Ishikawa (cell line): Measurements from ENCODE around the gene TCF4.

Experiments
- CEBPB ChIP-seq: IDR thresholded peaks from 2 replicates; pipeline ENCODE4 v1.6.1; 2012
- CREB1 ChIP-seq: IDR thresholded peaks from 2 replicates; pipeline ENCODE4 v1.6.1; 2012; ENCODE audit warnings: low read depth
- EGR1 ChIP-seq: IDR thresholded peaks from 2 replicates; pipeline ENCODE4 v1.6.1; 2012
- EP300 ChIP-seq: IDR thresholded peaks from 2 replicates; pipeline ENCODE4 v1.6.1; 2012; ENCODE audit warnings: borderline replicate concordance
- FOXM1 ChIP-seq: IDR thresholded peaks from 2 replicates; pipeline ENCODE4 v1.6.1; 2012; ENCODE audit warnings: low read depth, borderline replicate concordance
- MAX ChIP-seq: IDR thresholded peaks from 2 replicates; pipeline ENCODE4 v1.6.1; 2012
- NFIC ChIP-seq: IDR thresholded peaks from 2 replicates; pipeline ENCODE4 v1.6.1; 2012
- RAD21 ChIP-seq: IDR thresholded peaks from 2 replicates; pipeline ENCODE4 v1.6.1; 2012; ENCODE audit warnings: low read depth
- REST ChIP-seq: IDR thresholded peaks from 2 replicates; pipeline ENCODE4 v1.6.1; 2012; ENCODE audit warnings: low read depth, mild to moderate bottlenecking
- TAF1 ChIP-seq: IDR thresholded peaks from 2 replicates; pipeline ENCODE4 v1.6.1; 2012; ENCODE audit warnings: low read depth, mild to moderate bottlenecking
- TCF12 ChIP-seq: IDR thresholded peaks from 2 replicates; pipeline ENCODE4 v1.6.1; 2012; ENCODE audit warnings: low read depth
- TEAD4 ChIP-seq: IDR thresholded peaks from 2 replicates; pipeline ENCODE4 v1.6.1; 2012
- USF1 ChIP-seq: IDR thresholded peaks from 2 replicates; pipeline ENCODE4 v1.6.1; 2012
- YY1 ChIP-seq: IDR thresholded peaks from 2 replicates; pipeline ENCODE4 v1.6.1; 2012; ENCODE audit warnings: low read depth
- ZBTB7A ChIP-seq: IDR thresholded peaks from 2 replicates; pipeline ENCODE4 v1.6.1; 2012; ENCODE audit warnings: low read depth

The TCF4 gene

GRCh38 chr18:55272510-55273243, 315.3 kb downstream of the TCF4 start:
- TF ChIP-seq TCF12 (no peak), FOXM1 (no peak), MAX (no peak), YY1 (no peak), ZBTB7A (no peak), CEBPB (no peak), EP300 (no peak), CREB1 (no peak), EGR1 (no peak), REST (no peak), USF1 (no peak), TAF1 (no peak), NFIC (no peak), RAD21 (no peak), TEAD4 (no peak)

GRCh38 chr18:55269622-55270021, 318.4 kb downstream of the TCF4 start:
- no peak for TF ChIP-seq TEAD4
- no peak for TF ChIP-seq YY1
- TF ChIP-seq EP300: no peak
- TF ChIP-seq TCF12: no peak
- TF ChIP-seq USF1: no peak
- no peak for TF ChIP-seq FOXM1
- TF ChIP-seq RAD21: no peak
- no peak for TF ChIP-seq NFIC
- TF ChIP-seq CREB1: no peak
- TF ChIP-seq CEBPB: no peak
- TF ChIP-seq REST: no peak
- TF ChIP-seq EGR1: no peak
- TF ChIP-seq TAF1: no peak
- TF ChIP-seq ZBTB7A: no peak

GRCh38 chr18:55268628-55269275, 319.2 kb downstream of the TCF4 start:
- no peak for TF ChIP-seq CEBPB
- no peak for TF ChIP-seq ZBTB7A

- TF ChIP-seq RAD21 (no peak), EP300 (no peak), NFIC (no peak), REST (no peak)
These were observed 319.8 kb downstream of the TCF4 start for GRCh38 chr18:55268151-55268601.

GRCh38 chr18:55266981-55267380, 321.0 kb downstream of the TCF4 start:
- TF ChIP-seq TCF12 (no peak), RAD21 (no peak), TEAD4 (no peak), NFIC (no peak)
